Stimulated activated CD4-positive, alpha-beta T cell treated with anti-CD3 and anti-CD28 coated beads, Interleukin-4, amount 100 ng/mL, for 24 hours (primary cell): ENCODE data around the gene FKBP2.

Experiments used
- DNase-seq: peaks from one replicate; pipeline ENCODE4 v3.0.0-alpha.2; 2020

FKBP2 gene

DNA sequence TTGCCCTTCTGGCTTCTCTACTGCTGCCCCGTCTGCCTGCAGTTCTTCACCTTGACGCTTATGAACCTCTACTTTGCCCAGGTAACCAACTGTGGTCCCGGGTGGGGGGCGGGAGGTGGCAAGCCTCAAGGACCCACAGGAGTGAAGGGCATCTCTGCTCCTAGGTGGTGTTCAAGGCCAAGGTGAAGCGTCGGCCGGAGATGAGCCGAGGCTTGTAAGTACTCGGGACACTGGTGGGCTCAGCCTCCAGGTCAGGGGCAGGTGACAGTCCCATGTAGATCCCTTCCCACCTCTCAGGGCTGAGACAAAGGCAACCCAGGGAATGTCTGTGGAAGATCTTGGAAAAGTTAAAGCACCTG is 45.9 kb downstream of the FKBP2 start:
- DNase-seq = no peak

DNA sequence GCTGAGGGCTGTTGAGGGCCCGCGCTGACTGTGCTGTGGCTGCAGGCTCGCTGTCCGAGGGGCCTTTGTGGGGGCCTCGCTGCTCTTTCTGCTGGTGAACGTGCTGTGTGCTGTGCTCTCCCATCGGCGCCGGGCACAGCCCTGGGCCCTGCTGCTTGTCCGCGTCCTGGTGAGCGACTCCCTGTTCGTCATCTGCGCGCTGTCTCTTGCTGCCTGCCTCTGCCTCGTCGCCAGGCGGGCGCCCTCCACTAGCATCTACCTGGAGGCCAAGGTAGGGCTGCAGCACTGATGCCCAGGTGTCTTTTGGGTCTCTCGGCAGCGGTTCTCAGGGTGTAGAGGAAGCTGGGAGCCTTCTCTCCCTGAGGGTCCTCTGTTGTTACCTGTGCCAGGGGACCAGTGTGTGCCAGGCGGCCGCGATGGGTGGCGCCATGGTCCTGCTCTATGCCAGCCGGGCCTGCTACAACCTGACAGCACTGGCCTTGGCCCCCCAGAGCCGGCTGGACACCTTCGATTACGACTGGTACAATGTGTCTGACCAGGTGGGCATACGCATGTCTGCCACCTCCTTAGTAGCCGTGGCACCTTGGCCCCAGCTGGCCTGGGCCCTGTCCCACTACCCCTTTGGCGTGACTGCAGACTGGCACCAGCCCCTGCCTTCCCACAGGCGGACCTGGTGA is 46.9 kb downstream of the FKBP2 start:
- DNase-seq = no peak

DNA sequence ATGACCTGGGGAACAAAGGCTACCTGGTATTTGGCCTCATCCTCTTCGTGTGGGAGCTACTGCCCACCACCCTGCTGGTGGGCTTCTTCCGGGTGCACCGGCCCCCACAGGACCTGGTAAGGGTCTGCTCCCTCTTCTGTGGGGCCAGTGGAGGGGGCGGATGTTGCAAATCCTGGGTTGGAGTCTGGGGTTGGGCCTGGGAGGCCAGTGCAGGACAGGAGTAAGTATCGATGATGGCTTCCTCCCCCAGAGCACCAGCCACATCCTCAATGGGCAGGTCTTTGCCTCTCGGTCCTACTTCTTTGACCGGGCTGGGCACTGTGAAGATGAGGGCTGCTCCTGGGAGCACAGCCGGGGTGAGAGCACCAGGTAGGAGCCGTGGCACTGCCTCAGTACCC is 47.5 kb downstream of the FKBP2 start:
- DNase-seq = no peak

DNA sequence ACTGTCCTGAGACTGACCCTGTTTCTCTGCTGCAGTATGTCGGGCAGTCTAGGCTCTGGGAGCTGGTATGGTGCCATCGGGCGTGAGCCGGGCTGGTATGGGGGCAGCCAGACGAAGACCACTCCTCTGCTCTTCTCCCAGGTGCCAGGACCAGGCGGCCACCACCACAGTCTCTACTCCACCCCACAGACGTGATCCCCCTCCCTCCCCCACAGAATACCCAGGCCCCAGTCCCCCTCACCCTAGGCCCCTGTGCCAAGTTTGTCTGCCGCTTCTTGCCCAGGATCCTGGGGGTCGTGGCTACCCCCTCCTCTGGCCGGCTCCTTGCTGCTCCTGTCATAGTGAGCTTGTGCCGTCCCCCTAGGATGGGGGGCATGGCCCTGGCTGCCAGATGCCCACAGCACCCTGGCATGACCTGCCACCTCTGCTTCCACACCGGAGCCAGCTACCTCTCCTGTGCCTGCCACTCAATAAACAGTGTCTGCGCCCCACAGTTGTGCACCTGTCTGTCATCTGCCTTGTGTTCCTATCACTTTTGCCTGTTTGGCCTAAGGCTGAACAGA is 48.2 kb downstream of the FKBP2 start:
- DNase-seq = no peak

DNA sequence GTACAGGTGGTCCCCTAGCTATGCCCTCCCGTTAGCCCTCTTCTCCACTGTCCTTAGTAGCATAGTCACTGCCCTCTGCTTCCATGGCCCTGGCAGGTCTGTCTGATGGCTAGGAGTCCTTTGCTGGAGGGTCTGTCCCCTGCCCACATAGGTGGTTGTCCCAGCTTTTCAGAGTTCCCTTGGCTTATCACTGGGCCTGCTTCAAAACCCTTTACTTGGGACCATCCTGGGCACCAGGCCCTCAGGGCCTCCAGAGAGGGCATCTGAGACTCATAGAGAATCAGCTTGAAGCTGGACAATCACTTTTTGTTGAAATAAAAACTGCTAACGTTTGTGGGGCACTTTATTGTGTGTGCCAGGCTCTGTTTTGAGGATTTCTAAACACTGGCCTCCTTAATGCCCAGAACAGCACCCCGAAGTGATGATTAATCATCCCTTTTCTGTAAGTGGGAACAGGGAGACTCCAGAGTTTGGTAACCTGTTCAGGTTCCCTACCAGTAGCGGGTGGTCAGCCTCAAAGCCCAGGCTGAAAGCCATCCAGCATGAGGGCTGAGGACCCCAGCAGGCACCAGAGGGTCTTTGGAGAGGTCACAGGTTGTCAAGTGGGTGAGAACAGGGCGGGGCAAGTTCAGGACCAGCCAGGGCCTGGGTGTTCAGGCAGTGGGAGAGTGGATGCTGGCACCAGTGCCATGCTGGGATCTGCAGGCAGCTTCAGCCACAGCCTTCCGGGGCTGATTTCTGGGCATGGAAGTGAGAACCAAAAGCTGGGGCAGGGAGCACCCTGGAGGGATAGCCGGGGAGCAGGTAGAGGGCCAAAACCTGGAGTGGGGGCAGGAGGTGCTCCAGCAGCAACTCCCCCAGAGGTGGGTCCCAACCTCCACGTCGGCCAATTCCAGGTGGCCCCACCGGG is 49.7 kb downstream of the FKBP2 start:
- DNase-seq = no peak

DNA sequence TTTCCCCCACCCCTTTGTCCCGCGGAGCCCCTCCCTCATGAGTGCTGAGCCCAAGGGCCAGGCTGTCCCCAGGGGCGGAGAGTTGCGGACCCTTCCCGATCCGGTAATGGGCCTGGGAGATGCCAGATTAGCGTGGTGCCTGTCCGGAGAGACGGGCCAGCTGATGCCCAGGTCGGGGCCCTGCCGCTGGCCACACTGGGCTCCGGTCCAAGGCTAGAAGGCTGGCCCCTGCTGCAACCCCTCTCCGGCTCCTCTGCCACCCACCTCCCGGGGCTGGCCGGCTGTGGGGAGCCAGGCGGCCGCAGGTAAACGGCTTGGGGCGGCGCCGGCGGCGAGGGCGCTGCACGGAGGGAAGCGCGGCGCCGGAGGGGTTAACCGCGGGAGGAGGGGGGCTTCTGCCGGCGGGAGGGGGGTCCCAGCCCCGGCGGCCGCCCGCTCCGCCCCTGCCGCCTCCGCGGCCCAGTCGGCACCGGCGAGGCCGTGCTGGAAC is 50.4 kb downstream of the FKBP2 start, which contains the start of gene KCNK4:
KCNK4 (plus strand) TSS at position 41 of the 490 bp plus-strand sequence. CDS start 1,717 bp downstream, outside the sequence.
- DNase-seq = no peak

DNA sequence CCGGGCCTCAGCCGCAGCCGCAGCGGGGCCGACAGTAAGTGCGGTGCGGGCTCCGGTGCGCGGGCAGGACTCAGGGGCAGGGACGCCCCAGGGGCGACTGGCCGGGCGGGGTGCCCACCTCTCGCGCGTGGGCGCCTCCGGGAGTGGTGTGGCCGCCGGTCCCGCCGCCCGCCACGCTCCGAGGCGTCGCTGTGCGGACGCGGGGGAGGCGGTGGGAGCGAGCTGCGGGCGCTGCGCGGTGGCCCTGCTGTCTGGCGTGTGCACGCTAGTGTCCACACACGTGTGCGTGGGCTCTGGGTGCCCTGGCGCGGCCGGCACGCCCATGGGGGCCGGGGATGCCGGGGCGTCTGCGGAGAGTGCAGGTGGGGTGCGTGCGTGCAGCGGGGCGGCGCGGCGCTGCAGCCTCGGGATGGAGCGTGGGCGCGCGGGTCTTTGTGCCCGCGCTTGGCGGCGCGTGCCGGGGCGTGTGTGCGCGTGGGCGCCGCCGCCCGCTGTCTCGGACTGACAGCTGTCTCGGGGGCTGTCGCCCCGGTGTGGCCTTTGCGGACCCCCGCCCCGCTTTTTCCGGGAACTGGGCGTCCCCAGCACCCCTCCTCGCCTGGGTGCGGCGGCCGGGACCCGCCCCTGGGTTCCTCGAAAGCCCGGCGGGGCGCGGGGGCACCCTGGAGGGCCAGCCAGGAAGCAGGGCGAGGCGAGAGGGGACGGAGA is 51.0 kb downstream of the FKBP2 start:
- DNase-seq = no peak

DNA sequence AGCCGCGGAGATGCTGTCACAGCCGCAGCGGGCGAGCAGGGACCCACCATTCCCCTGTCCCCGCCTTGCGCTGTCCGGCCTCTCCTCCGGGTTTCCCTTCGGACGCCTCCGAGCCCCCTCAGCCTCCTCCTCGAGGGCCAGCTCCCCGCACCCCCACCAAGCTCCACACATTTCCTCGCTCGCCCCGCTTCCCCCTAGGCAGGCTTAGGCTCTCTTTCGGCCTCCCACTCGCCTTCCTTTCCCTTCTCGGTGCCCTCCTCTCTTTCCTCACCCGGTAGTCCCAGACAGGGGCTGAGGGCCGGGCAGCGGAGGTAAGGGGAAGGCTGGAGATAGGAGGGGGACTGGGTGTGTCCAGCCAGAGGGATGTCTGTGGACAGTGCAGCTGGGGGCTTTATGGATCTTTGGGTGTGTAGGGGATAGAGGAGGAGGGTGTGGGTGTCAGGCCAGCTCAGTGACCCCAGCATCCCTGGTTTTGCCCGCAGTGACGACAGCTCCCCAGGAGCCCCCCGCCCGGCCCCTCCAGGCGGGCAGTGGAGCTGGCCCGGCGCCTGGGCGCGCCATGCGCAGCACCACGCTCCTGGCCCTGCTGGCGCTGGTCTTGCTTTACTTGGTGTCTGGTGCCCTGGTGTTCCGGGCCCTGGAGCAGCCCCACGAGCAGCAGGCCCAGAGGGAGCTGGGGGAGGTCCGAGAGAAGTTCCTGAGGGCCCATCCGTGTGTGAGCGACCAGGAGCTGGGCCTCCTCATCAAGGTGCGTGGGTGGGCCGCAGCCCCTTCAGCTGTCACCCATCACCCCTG is 51.8 kb downstream of the FKBP2 start:
- DNase-seq = no peak
